Liver (tissue), 3 donors: ENCODE measurements around the gene PDC.

Source experiments
- ATF3 ChIP-seq: IDR thresholded peaks from 2 replicates; pipeline ENCODE4 v1.6.1; 2016; ENCODE audit warnings: antibody characterized with exemption
- CTCF ChIP-seq: fragments of 150-350 bp; IDR thresholded peaks from 2 replicates; pipeline ENCODE4 v1.5.1; 2017; ENCODE audit warnings: improper control_type of control experiment, low read depth, low read length; ENCODE audit not compliant: missing input control
- FOXA1 ChIP-seq: IDR thresholded peaks from 2 replicates; pipeline ENCODE4 v1.6.1; 2016; ENCODE audit warnings: antibody characterized with exemption
- HNF4A ChIP-seq, 2 donors: conservative IDR thresholded peaks; 2 replicates each; pipeline ENCODE4 v1.6.1; 2016; ENCODE audit warnings: antibody characterized with exemption in 2 of 2, mild to moderate bottlenecking in 2 of 2
- HNF4G ChIP-seq: IDR thresholded peaks from 2 replicates; pipeline ENCODE4 v1.6.1; 2016; ENCODE audit warnings: antibody characterized with exemption
- JUND ChIP-seq, 2 donors: IDR thresholded peaks; 2 replicates each; pipeline ENCODE4 v1.6.1; 2016; ENCODE audit warnings: antibody characterized with exemption in 2 of 2
- MAX ChIP-seq: IDR thresholded peaks from 2 replicates; pipeline ENCODE4 v1.6.1; 2016; ENCODE audit warnings: antibody characterized with exemption
- RAD21 ChIP-seq, 2 donors: IDR thresholded peaks; 2 replicates each; pipeline ENCODE4 v1.6.1; 2016; ENCODE audit warnings: antibody characterized with exemption in 2 of 2, mild to moderate bottlenecking in 2 of 2
- REST ChIP-seq: IDR thresholded peaks from 2 replicates; pipeline ENCODE4 v1.6.1; 2016; ENCODE audit warnings: antibody characterized with exemption, mild to moderate bottlenecking
- RXRA ChIP-seq, 2 donors: IDR thresholded peaks; 2 replicates each; pipeline ENCODE4 v1.6.1; 2017 to 2018; ENCODE audit warnings: antibody characterized with exemption in 2 of 2, mild to moderate bottlenecking in 1 of 2
- SP1 ChIP-seq: IDR thresholded peaks from 2 replicates; pipeline ENCODE4 v1.6.1; 2018; ENCODE audit warnings: antibody characterized with exemption, mild to moderate bottlenecking
- TAF1 ChIP-seq: conservative IDR thresholded peaks from 2 replicates; pipeline ENCODE4 v1.6.1; 2016; ENCODE audit warnings: antibody characterized with exemption, mild to moderate bottlenecking
- YY1 ChIP-seq: IDR thresholded peaks from 2 replicates; pipeline ENCODE4 v1.6.1; 2016; ENCODE audit warnings: antibody characterized with exemption, mild to moderate bottlenecking
- donor health status: healthy.
- donor health status: healthy.

- TF ChIP-seq CTCF (no peak), ATF3 (no peak), YY1 (no peak), MAX (no peak), RAD21 (IDR thresholded peaks at IDR 0.05) (no peak), REST (no peak), HNF4A (conservative IDR thresholded peaks at IDR 0.05) (no peak), SP1 (no peak), FOXA1 (no peak), JUND (IDR thresholded peaks at IDR 0.05) (no peak), TAF1 (no peak), RXRA (IDR thresholded peaks at IDR 0.05) (no peak), HNF4G (no peak)
Observed at GRCh38 chr1:186403632-186404031, 57.3 kb downstream of the PDC start.
